Dermis lymphatic vessel endothelial cell (primary cell): Measurements from ENCODE around the gene ZNF892. TPM values are rescaled to one million over a fixed set of nuclear protein-coding genes. Genes with fewer than 3 reads are reported as not detected.

Experiments used
- total RNA-seq: library from RNA; depleted of rRNA; stranded (reverse); fragments of >200 nt; gene quantifications from 2 replicates; pipeline ENCODE4 v1.2.1, GENCODE V29; 2014

Gene ZNF892
- total RNA-seq, result 3.6 and 7.4 TPM in 2 replicates

DNA sequence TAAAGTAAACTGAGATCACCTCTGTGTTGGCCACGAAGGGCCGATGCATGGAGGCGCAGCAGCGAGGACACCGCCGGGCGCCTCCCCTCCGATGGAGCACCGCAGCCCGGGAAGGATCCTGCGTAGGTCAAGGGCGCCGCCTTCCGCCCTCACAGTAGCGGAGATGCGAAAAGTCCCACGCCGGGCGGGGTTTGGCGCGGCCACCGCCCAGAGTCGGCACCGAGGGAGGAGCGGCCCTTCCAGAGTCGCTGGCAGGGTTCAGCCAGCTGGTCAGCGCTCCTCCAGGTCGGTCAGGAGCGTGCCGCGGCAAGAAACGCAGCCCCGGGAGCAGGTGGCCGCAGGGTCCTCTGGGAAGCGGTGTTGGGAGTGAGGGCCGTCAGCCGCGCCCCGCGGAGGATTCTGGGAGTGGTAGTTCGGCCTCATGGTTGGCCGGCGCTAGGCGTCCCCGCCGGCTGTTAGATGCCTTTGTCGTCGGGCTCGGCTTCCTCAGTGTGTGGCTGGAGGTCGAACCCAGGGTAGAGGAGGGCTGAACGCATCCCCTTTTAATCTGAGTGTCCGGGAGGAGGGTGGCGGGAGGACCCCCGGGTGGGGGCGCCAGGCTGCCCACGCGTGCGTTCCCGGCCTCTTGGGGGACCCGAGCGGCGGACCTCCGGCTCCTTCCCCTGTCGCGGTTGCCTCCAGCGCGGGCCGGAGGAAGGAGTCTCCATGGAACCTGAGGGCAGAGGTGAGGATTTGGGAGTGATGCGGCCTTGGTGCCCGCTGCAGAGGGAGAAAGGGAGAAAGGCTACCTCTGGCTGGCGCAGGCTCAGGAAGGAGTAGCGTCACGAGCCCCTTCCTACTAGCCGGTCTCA is at the start of gene ZNF892:
TSS of gene ZNF892 (plus strand) at position 411 of the 851 bp plus-strand sequence. CDS start at position 706, 295 bp downstream.

DNA sequence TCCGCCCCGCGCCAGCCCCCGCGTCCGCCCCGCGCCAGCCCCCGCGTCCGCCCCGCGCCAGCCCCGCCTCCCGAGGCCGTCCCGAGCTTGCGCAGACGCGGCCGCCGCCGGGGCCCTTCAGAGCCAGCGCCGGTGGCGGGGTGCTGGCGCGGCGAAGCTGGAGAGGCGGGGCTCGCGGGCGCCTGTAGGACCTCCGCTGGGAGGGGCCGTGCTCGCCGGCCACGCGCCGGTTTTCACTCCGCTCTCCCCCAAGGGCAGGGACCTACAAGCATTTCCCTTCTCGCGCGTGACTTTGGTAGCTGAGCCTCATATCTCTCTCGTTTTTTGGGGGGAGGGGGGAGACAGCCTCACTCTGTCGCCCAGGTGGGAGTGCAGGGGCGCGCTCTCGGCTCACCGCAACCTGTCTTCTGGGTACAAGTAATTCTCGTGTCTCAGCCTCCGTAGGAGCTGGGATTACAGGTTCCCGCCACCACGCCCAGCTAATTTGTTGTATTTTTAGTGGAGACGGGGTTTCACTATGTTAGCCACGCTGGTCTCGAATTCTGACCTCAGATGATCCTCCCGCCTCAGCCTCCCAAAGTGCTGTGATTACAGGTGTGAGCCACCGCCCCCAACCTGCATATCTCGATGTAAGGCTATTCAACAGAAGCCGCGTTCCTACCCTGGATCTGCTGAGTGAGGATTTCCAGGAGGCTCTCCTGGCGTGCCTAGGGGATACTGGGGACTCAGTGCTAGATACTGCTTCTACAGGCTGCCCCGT is 47.5 kb upstream of the ZNF892 start, which contains the start of gene ZNF514:
TSS of gene ZNF514 (minus strand) at position 159 of the 760 bp plus-strand sequence. CDS start 6,595 bp downstream, outside the sequence.

DNA sequence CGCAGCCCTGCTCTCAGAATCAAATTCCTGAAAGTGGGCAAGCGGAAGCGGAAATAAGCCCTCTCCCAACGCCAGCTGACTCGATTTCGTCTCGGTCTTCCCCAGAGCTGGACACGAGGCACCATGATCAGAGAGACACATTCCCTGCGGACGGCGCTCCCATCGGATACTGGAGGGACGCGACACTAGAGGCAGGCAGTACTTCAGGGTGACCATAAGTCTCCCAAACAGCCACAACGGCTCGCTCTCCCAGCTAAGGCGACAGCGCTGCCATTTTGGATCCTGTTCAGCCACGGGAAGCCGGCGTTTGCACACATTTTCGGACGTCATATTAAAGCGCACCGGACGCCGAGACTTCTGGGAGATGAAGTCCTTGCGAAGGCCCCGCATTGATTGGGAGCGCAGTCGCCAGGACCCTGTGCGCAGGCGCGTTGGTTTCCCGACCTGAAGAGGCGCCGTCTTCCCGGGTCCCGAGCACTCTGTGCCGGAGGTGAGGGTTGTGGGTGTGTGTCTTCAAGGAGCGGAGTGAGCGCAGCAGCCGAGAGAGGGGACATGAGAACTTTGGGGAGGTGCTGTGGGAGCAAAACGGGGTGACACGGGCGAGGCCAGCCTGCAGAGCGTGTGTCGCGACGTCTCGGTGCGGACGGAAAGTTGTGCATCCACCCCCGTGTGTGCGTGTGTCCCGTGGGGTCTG is 41.8 kb upstream of the ZNF892 start, which contains the start of gene ZNF2:
TSS of gene ZNF2 (plus strand) at position 439 of the 694 bp plus-strand sequence. CDS start 10,418 bp downstream, outside the sequence.

Other genes with a start within 250 kb of the ZNF892 start
- gene MAL, start 181.8 kb upstream of the ZNF892 start, total RNA-seq, result not detected in 2 replicates
- gene MRPS5, start 85.7 kb upstream of the ZNF892 start, total RNA-seq, result 37.5 and 45.0 TPM in 2 replicates
- 8.3 and 14.6 TPM in 2 replicates for gene ZNF514, start 47.7 kb upstream of the ZNF892 start, total RNA-seq
- gene ZNF2, start 41.7 kb upstream of the ZNF892 start, total RNA-seq, result 6.8 and 9.3 TPM in 2 replicates
- gene PROM2, start 66.9 kb downstream of the ZNF892 start, total RNA-seq, result 0.09 and 0.22 TPM in 2 replicates
- 0.11 and 0.17 TPM in 2 replicates for gene KCNIP3, start 89.8 kb downstream of the ZNF892 start, total RNA-seq
- gene FAHD2A, start 195.2 kb downstream of the ZNF892 start, total RNA-seq, result 24.7 and 27.9 TPM in 2 replicates